Prostate gland (tissue), 2 donors: ENCODE results near the gene MNT. TPM values are rescaled to one million over a fixed set of nuclear protein-coding genes. Genes with fewer than 3 reads are reported as not detected.

ENCODE experiments used
- DNase-seq: peaks from one replicate; pipeline ENCODE4 v3.0.0-alpha.2; 2019; ENCODE audit warnings: low spot score
- H3K27ac ChIP-seq, 2 donors: fragments of 200-600 bp; sonication (generic); 2 replicates each; pipeline ENCODE4 v1.5.1; 2017 to 2019
- H3K27me3 ChIP-seq: fragments of 200-600 bp; sonication (generic); replicated peaks from 2 replicates; pipeline ENCODE4 v1.5.1; 2019; ENCODE audit not compliant: insufficient read depth
- H3K36me3 ChIP-seq, 2 donors: fragments of 200-600 bp; sonication (generic); 1 replicate in 1 of 2; 2 replicates in 1 of 2; pipeline versions ENCODE4 v1.5.1 to v1.8.1; 2017 to 2019
- H3K4me1 ChIP-seq: fragments of 200-600 bp; sonication (generic); replicated peaks from 2 replicates; pipeline ENCODE4 v1.5.1; 2019
- H3K4me3 ChIP-seq, 2 donors: fragments of 200-600 bp; sonication (generic); 2 replicates each; pipeline ENCODE4 v1.5.1; 2017 to 2019
- H3K9me3 ChIP-seq: fragments of 200-600 bp; sonication (generic); 2 replicates; pipeline ENCODE4 v1.5.1; 2017
- CTCF ChIP-seq, 4 experiments: fragments of 200-600 bp in 2 of 4; fragments of 450-650 bp in 2 of 4; sonication (generic) in 2 of 4; IDR thresholded peaks; 1 replicate in 3 of 4; 2 replicates in 1 of 4; pipeline ENCODE4 v1.5.1; 2016 to 2019; ENCODE audit warnings: antibody characterized with exemption in 4 of 4, mild to moderate bottlenecking in 2 of 4, moderate library complexity in 2 of 4
- POLR2A ChIP-seq: fragments of 450-650 bp; IDR thresholded peaks from one replicate; pipeline ENCODE4 v1.6.1; 2016; ENCODE audit warnings: antibody characterized with exemption, mild to moderate bottlenecking
- POLR2AphosphoS5 ChIP-seq: sonication (generic); formaldehyde crosslinking; IDR thresholded peaks from one replicate; pipeline ENCODE4 v1.6.1; 2017; ENCODE audit warnings: antibody characterized with exemption
- WGBS: methylation state at CpG from one replicate; pipeline ENCODE4 v1.1.5; 2018; 5-methylcytosine and 5-hydroxymethylcytosine counted together
- intact Hi-C: fragments of 100-400 bp; cut with DNase I; formaldehyde crosslinking; loops from one replicate; pipeline ENCODE4 v1.14.2; 2022
- total RNA-seq, 2 donors: library from RNA; depleted of rRNA; stranded (reverse); fragments of >200 nt; gene quantifications; one replicate each; pipeline ENCODE4 v1.1.0, GENCODE V29; 2016

Gene MNT
- total RNA-seq, 2 donors from 2014 or later, result 14.8 to 32.0 TPM

- Histone ChIP-seq H3K27ac (peak overlapping the region; percentile 87 to 91), H3K4me1 (peaks cover 15% of the 10 kb centered on the region), H3K4me3 (no peak overlapping the region), H3K36me3 (no peaks in the 10 kb centered on the region), H3K27me3 (no peaks in the 10 kb centered on the region), H3K9me3 (no peaks in the 10 kb centered on the region)
- TF ChIP-seq CTCF (IDR thresholded peaks at IDR 0.05) (no peak), POLR2AphosphoS5 (no peak), POLR2A (no peak)
- intact Hi-C loops, result no loop called here
- DNase-seq, result no peak
- 67% methylated on average over 5 of the region's 5 CpGs for WGBS
Measured at GRCh38 chr17:2343421-2343820, 57.4 kb downstream of the MNT start.

- Histone ChIP-seq H3K27me3 (no peaks in the 10 kb centered on the region), H3K4me3 (peak overlapping the region; percentile 71 to 89), H3K9me3 (no peaks in the 10 kb centered on the region), H3K36me3 (peaks cover 0 to 5% of the 10 kb centered on the region in 2 donors), H3K4me1 (peaks cover 2% of the 10 kb centered on the region), H3K27ac (peak overlapping the region; percentile 84 to 97)
- TF ChIP-seq CTCF (IDR thresholded peaks at IDR 0.05) (no peak), POLR2A (no peak)
- intact Hi-C loops, result no loop called here
- DNase-seq, result no peak
- WGBS, result 16% methylated on average over 5 of the region's 5 CpGs
Measured at GRCh38 chr17:2338315-2338657, 62.6 kb downstream of the MNT start.

- under 1% methylated on average over 71 of the region's 92 CpGs for WGBS
- no peaks in the 10 kb centered on the region for H3K9me3 ChIP-seq
- peak in 1 of 4 experiments; percentile 33 for TF ChIP-seq CTCF (IDR thresholded peaks at IDR 0.05)
- TF ChIP-seq POLR2AphosphoS5, result no peak
- TF ChIP-seq POLR2A, result peak; percentile 53
- peaks cover 0 to 11% of the 10 kb centered on the region in 2 donors for H3K36me3 ChIP-seq
- no peaks in the 10 kb centered on the region for H3K27me3 ChIP-seq
- H3K4me1 ChIP-seq, result no peaks in the 10 kb centered on the region
- peak overlapping the region; percentile 71 to 89 for H3K4me3 ChIP-seq
- peak; percentile 68 for DNase-seq
- intact Hi-C loops, result loop anchor here (2.0 kb wide), 1 partner anchor 283 kb away; the partner anchor contains the start of gene HIC1
- H3K27ac ChIP-seq, result peak overlapping the region; percentile 84 to 97
Measured at GRCh38 chr17:2337544-2338314, 63.1 kb downstream of the MNT start.

- intact Hi-C loops, result loop anchor here (2.0 kb wide), 1 partner anchor 282 kb away; the partner anchor contains the start of gene HIC1
- H3K4me3 ChIP-seq, result peak within 1 kb of the TSS; percentile 71 to 89
- H3K27me3 ChIP-seq, result no peaks in the 10 kb centered on the region
- peaks cover 0 to 12% of the 10 kb centered on the region in 2 donors for H3K36me3 ChIP-seq
- H3K9me3 ChIP-seq, result no peaks in the 10 kb centered on the region
- no peaks in the 10 kb centered on the region for H3K4me1 ChIP-seq
- under 1% methylated on average over 39 of the region's 77 CpGs for WGBS
- TF ChIP-seq POLR2A, result no peak
- no peak for TF ChIP-seq POLR2AphosphoS5
- TF ChIP-seq CTCF (IDR thresholded peaks at IDR 0.05), result no peak
- DNase-seq, result peak; percentile 55
- H3K27ac ChIP-seq, result peak within 1 kb of the TSS; percentile 84 to 97
Measured at GRCh38 chr17:2336852-2337543, 63.9 kb downstream of the MNT start, which contains the start of gene SGSM2. Gene SGSM2 (plus strand): TSS chr17:2337501. CDS start chr17:2337689, 188 bp downstream.
